ENCODE measurements around the gene GP5. TPM values are rescaled to one million over a fixed set of nuclear protein-coding genes. Genes with fewer than 3 reads are reported as not detected.

The GP5 gene
- total and polyA plus RNA-seq, 4 donors = 0.03 to 3.3 (median 0.16) TPM

DNA sequence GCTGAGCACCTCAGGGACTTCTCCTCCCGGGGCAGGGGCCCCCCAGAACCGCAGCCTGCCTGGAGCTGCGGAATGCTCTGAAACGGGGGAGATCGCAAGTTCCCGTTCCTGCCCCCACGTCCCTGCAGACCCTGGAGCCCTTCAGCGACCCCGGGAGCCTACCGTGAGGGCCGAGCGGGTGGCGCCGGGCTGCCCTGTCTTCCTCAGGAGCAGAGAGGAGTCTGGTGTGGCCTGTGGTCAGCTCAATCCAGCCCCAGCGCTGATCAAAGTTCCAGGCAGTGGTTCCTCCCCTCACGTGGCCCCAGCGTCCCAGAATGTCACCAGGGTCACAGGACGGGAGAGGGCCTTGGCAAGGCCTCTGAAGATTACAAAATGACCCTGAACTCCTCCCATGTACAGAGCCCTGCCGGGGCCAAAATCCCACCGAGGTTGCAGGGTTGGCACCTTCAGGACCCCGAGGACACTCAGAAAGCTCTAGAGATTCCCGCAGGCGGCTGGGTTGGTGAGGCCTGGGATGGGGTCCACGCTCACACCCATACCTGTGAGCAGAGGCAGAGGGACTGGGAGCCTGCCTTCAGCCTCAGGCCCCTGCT is 47.9 kb downstream of the GP5 start, which contains the start of gene CPN2:
Gene CPN2 (minus strand): TSS at position 249 of the 593 bp plus-strand sequence. CDS start 8,626 bp downstream, outside the sequence.
- WGBS = 41% methylated on average over 24 of the region's 24 CpGs
- H3K9ac ChIP-seq (ENCODE audit: low read depth in 1 of 2, low read length in 2 of 2) = peak within 1 kb of the TSS; percentile 86 to 96
- no peaks in the 10 kb centered on the region for H3K27me3 ChIP-seq (ENCODE audit: control insufficient read depth in 4 of 4, insufficient read depth in 4 of 4, low read length in 3 of 4)
- DNase-seq (ENCODE audit: low spot score) = peak; percentile 62
- peaks cover 0 to 14% (median 5%) of the 10 kb centered on the region in 4 donors for H3K4me1 ChIP-seq (ENCODE audit: control insufficient read depth in 4 of 4, insufficient read depth in 4 of 4, low read length in 3 of 4)
- H3K9me3 ChIP-seq (ENCODE audit: control insufficient read depth in 4 of 4, low read length in 3 of 4) = no peaks in the 10 kb centered on the region
- peaks cover 0 to 2% (median 0%) of the 10 kb centered on the region in 4 donors for H3K36me3 ChIP-seq (ENCODE audit: control insufficient read depth in 4 of 4, insufficient read depth in 3 of 4, low read depth in 1 of 4, low read length in 3 of 4)
- H3K4me3 ChIP-seq (ENCODE audit: low read depth in 1 of 3, low read length in 3 of 3) = peak within 1 kb of the TSS; percentile 83 to 89 (median 84)
- TF ChIP-seq RXRA (IDR thresholded peaks at IDR 0.05) (peak; percentile 87 to 93), FOXA1 (IDR thresholded peaks at IDR 0.05) (peak; percentile 23), NR2F2 (IDR thresholded peaks at IDR 0.05) (peak; percentile 57), RAD21 (IDR thresholded peaks at IDR 0.05) (no peak), FOXA2 (IDR thresholded peaks at IDR 0.05) (peak; percentile 48), HNF4A (conservative IDR thresholded peaks at IDR 0.05) (peak; percentile 85 to 89), HNF4G (IDR thresholded peaks at IDR 0.05) (peak; percentile 71), EGR1 (IDR thresholded peaks at IDR 0.05; ENCODE audit: low read depth in 2 of 2) (peak in 1 of 2 donors; percentile 63), YY1 (IDR thresholded peaks at IDR 0.05) (no peak), SP1 (IDR thresholded peaks at IDR 0.05) (peak; percentile 75), TAF1 (conservative IDR thresholded peaks at IDR 0.05) (peak; percentile 94), JUND (IDR thresholded peaks at IDR 0.05) (peak in 1 of 2 donors; percentile 52), GABPA (IDR thresholded peaks at IDR 0.05 in 1 of 2, conservative IDR thresholded peaks at IDR 0.05 in 1 of 2) (peak in 1 of 2 donors; percentile 37)
- TF ChIP-seq, protein P1, sequence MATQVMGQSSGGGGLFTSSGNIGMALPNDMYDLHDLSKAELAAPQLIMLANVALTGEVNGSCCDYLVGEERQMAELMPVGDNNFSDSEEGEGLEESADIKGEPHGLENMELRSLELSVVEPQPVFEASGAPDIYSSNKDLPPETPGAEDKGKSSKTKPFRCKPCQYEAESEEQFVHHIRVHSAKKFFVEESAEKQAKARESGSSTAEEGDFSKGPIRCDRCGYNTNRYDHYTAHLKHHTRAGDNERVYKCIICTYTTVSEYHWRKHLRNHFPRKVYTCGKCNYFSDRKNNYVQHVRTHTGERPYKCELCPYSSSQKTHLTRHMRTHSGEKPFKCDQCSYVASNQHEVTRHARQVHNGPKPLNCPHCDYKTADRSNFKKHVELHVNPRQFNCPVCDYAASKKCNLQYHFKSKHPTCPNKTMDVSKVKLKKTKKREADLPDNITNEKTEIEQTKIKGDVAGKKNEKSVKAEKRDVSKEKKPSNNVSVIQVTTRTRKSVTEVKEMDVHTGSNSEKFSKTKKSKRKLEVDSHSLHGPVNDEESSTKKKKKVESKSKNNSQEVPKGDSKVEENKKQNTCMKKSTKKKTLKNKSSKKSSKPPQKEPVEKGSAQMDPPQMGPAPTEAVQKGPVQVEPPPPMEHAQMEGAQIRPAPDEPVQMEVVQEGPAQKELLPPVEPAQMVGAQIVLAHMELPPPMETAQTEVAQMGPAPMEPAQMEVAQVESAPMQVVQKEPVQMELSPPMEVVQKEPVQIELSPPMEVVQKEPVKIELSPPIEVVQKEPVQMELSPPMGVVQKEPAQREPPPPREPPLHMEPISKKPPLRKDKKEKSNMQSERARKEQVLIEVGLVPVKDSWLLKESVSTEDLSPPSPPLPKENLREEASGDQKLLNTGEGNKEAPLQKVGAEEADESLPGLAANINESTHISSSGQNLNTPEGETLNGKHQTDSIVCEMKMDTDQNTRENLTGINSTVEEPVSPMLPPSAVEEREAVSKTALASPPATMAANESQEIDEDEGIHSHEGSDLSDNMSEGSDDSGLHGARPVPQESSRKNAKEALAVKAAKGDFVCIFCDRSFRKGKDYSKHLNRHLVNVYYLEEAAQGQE (IDR thresholded peaks at IDR 0.05) = peak; percentile 90
- TF ChIP-seq, protein P2, sequence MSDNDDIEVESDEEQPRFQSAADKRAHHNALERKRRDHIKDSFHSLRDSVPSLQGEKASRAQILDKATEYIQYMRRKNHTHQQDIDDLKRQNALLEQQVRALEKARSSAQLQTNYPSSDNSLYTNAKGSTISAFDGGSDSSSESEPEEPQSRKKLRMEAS (IDR thresholded peaks at IDR 0.05) = no peak
- TF ChIP-seq, protein P3, sequence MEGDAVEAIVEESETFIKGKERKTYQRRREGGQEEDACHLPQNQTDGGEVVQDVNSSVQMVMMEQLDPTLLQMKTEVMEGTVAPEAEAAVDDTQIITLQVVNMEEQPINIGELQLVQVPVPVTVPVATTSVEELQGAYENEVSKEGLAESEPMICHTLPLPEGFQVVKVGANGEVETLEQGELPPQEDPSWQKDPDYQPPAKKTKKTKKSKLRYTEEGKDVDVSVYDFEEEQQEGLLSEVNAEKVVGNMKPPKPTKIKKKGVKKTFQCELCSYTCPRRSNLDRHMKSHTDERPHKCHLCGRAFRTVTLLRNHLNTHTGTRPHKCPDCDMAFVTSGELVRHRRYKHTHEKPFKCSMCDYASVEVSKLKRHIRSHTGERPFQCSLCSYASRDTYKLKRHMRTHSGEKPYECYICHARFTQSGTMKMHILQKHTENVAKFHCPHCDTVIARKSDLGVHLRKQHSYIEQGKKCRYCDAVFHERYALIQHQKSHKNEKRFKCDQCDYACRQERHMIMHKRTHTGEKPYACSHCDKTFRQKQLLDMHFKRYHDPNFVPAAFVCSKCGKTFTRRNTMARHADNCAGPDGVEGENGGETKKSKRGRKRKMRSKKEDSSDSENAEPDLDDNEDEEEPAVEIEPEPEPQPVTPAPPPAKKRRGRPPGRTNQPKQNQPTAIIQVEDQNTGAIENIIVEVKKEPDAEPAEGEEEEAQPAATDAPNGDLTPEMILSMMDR (IDR thresholded peaks at IDR 0.05; ENCODE audit: low read depth, low read length, missing input control) = no peak
- TF ChIP-seq, protein P4, sequence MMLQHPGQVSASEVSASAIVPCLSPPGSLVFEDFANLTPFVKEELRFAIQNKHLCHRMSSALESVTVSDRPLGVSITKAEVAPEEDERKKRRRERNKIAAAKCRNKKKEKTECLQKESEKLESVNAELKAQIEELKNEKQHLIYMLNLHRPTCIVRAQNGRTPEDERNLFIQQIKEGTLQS (IDR thresholded peaks at IDR 0.05) = no peak
- TF ChIP-seq, protein P5, sequence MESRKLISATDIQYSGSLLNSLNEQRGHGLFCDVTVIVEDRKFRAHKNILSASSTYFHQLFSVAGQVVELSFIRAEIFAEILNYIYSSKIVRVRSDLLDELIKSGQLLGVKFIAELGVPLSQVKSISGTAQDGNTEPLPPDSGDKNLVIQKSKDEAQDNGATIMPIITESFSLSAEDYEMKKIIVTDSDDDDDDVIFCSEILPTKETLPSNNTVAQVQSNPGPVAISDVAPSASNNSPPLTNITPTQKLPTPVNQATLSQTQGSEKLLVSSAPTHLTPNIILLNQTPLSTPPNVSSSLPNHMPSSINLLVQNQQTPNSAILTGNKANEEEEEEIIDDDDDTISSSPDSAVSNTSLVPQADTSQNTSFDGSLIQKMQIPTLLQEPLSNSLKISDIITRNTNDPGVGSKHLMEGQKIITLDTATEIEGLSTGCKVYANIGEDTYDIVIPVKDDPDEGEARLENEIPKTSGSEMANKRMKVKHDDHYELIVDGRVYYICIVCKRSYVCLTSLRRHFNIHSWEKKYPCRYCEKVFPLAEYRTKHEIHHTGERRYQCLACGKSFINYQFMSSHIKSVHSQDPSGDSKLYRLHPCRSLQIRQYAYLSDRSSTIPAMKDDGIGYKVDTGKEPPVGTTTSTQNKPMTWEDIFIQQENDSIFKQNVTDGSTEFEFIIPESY (IDR thresholded peaks at IDR 0.05) = no peak
- peak within 1 kb of the TSS; percentile 95 for H3K27ac ChIP-seq (ENCODE audit: low read depth in 1 of 2, low read length in 2 of 2)

All from liver (tissue), 9 donors.